WTC11 (cell line): ENCODE measurements around the gene MSANTD1.

Experiments used
- ATF1 ChIP-seq: sonication (generic); formaldehyde crosslinking; IDR thresholded peaks from 2 replicates; pipeline ENCODE4 v1.8.1; 2023; ENCODE audit warnings: mild to moderate bottlenecking, moderate library complexity, missing genetic modification reagents
- ESRRA ChIP-seq: sonication (generic); formaldehyde crosslinking; IDR thresholded peaks from 2 replicates; pipeline ENCODE4 v1.8.1; 2022; ENCODE audit warnings: mild to moderate bottlenecking, missing genetic modification reagents, borderline replicate concordance
- GABPB1 ChIP-seq: sonication (generic); formaldehyde crosslinking; IDR thresholded peaks from 2 replicates; pipeline ENCODE4 v1.8.1; 2023; ENCODE audit warnings: mild to moderate bottlenecking, missing genetic modification reagents
- IRF2 ChIP-seq: sonication (generic); formaldehyde crosslinking; IDR thresholded peaks from 2 replicates; pipeline ENCODE4 v1.8.0; 2022; ENCODE audit warnings: low read depth, missing genetic modification reagents, borderline replicate concordance
- JUN ChIP-seq: sonication (generic); formaldehyde crosslinking; IDR thresholded peaks from 2 replicates; pipeline ENCODE4 v1.8.0; 2023; ENCODE audit warnings: mild to moderate bottlenecking, missing genetic modification reagents
- RORB ChIP-seq: fragments of 250-450 bp; sonication (Bioruptor Pico); IDR thresholded peaks from 2 replicates; pipeline ENCODE4 v1.9.0; 2021; ENCODE audit warnings: mild to moderate bottlenecking
- SP1 ChIP-seq: sonication (generic); formaldehyde crosslinking; conservative IDR thresholded peaks from 2 replicates; pipeline ENCODE4 v1.8.1; 2022; ENCODE audit warnings: missing genetic modification reagents
- TCF7 ChIP-seq: sonication (generic); formaldehyde crosslinking; IDR thresholded peaks from 2 replicates; pipeline ENCODE4 v1.8.0; 2022; ENCODE audit warnings: mild to moderate bottlenecking, low read depth, missing genetic modification reagents, moderate library complexity
- TEAD4 ChIP-seq: sonication (generic); formaldehyde crosslinking; IDR thresholded peaks from 2 replicates; pipeline ENCODE4 v1.8.0; 2022; ENCODE audit warnings: mild to moderate bottlenecking, missing genetic modification reagents
- TF ChIP-seq, protein P1 (sequence below): fragments of 200-600 bp; IDR thresholded peaks from 2 replicates; pipeline ENCODE4 v1.8.0; 2022; ENCODE audit warnings: antibody characterized with exemption
- TF ChIP-seq, protein P2 (sequence below): sonication (generic); formaldehyde crosslinking; IDR thresholded peaks from 2 replicates; pipeline ENCODE4 v1.8.1; 2022; ENCODE audit warnings: missing genetic modification reagents, borderline replicate concordance
- TF ChIP-seq, protein P3 (sequence below): sonication (generic); formaldehyde crosslinking; IDR thresholded peaks from 2 replicates; pipeline ENCODE4 v1.8.0; 2022; ENCODE audit warnings: mild to moderate bottlenecking, missing genetic modification reagents
- TF ChIP-seq, protein P4 (sequence below): sonication (generic); formaldehyde crosslinking; conservative IDR thresholded peaks from 2 replicates; pipeline ENCODE4 v1.8.1; 2022; ENCODE audit warnings: mild to moderate bottlenecking, missing genetic modification reagents

DNA sequence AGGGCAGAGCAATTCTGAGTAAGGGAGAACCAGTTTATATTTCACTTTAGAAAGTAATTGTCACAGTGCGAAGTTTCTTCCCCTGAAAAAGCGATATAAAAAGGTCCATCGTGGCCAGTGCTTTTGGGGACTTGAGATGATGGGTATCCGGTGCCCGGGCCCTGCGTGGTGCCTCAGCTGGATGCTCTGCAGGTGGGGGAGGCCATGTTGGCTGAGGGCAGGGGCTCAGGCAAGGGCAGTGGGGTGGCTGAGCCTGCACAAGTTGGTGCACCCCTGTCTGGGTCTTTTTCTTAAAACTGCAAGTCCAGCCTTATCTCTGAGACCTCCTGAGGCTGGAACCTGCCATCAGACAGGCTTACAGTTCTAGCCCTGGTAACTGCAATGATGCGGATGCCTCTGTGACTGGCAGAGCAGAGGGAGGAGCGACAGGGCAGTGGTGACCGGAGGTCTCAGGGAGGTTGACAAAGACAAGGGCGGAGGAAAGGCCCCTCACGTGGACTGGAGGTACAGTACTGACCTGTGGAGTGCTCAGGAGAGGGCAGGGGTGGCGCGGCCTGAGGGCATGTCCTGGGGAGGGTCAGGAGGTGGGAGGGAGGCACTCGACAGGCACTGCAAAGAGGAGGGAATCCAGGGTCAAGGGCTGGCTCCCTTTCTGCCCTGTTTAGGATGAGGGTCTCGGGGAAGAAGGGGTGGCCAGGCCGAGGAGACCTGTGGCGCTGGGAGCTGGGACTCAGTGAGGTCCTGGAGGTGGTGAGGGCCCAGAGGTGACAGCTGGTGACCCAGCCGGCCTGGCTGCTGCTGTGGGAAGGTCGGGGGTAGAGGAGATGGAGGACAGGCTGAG lies 45.7 kb downstream of the MSANTD1 start:
- TF ChIP-seq, protein P1, sequence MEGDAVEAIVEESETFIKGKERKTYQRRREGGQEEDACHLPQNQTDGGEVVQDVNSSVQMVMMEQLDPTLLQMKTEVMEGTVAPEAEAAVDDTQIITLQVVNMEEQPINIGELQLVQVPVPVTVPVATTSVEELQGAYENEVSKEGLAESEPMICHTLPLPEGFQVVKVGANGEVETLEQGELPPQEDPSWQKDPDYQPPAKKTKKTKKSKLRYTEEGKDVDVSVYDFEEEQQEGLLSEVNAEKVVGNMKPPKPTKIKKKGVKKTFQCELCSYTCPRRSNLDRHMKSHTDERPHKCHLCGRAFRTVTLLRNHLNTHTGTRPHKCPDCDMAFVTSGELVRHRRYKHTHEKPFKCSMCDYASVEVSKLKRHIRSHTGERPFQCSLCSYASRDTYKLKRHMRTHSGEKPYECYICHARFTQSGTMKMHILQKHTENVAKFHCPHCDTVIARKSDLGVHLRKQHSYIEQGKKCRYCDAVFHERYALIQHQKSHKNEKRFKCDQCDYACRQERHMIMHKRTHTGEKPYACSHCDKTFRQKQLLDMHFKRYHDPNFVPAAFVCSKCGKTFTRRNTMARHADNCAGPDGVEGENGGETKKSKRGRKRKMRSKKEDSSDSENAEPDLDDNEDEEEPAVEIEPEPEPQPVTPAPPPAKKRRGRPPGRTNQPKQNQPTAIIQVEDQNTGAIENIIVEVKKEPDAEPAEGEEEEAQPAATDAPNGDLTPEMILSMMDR, result no peak
- TF ChIP-seq RORB (CRISPR knock-in tag), result no peak
- TF ChIP-seq IRF2, result no peak
- TF ChIP-seq ESRRA (CRISPR knock-in tag), result no peak
- TF ChIP-seq, protein P2, sequence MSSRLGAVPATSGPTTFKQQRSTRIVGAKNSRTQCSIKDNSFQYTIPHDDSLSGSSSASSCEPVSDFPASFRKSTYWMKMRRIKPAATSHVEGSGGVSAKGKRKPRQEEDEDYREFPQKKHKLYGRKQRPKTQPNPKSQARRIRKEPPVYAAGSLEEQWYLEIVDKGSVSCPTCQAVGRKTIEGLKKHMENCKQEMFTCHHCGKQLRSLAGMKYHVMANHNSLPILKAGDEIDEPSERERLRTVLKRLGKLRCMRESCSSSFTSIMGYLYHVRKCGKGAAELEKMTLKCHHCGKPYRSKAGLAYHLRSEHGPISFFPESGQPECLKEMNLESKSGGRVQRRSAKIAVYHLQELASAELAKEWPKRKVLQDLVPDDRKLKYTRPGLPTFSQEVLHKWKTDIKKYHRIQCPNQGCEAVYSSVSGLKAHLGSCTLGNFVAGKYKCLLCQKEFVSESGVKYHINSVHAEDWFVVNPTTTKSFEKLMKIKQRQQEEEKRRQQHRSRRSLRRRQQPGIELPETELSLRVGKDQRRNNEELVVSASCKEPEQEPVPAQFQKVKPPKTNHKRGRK (CRISPR knock-in tag), result no peak
- no peak for TF ChIP-seq ATF1 (CRISPR knock-in tag)
- TF ChIP-seq GABPB1 (CRISPR knock-in tag), result no peak
- no peak for TF ChIP-seq JUN (CRISPR knock-in tag)
- TF ChIP-seq TCF7 (CRISPR knock-in tag), result no peak
- no peak for TF ChIP-seq TEAD4 (CRISPR knock-in tag)
- no peak for TF ChIP-seq SP1 (CRISPR knock-in tag)
- TF ChIP-seq, protein P3, sequence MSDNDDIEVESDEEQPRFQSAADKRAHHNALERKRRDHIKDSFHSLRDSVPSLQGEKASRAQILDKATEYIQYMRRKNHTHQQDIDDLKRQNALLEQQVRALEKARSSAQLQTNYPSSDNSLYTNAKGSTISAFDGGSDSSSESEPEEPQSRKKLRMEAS, result no peak
- TF ChIP-seq, protein P4, sequence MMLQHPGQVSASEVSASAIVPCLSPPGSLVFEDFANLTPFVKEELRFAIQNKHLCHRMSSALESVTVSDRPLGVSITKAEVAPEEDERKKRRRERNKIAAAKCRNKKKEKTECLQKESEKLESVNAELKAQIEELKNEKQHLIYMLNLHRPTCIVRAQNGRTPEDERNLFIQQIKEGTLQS (CRISPR knock-in tag), result no peak
